Measurements from ENCODE around the gene HEATR5A.

The HEATR5A gene

DNA sequence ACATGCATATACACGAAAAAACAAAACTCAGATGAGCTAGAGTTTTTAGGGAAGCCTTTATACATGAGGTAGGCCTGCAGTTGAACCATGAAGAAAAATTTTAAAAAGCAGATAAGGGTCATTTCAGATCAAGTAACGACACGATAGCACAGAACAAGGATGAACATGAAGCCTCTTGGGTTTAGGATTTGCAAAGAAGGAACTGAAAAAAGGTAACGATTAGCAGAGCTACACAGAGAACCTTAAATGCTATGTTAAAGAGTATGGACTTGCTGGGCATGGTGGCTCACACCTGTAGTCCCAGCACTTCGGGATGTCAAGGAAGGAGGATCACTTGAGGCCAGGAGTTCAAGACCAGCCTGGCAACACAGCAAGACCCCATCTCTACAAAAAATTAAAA is 116.7 kb downstream of the HEATR5A start:
- no peak overlapping the region for H3K23ac ChIP-seq (ENCODE audit: low read length)
- H4K5ac ChIP-seq (ENCODE audit: low read length), result no peak overlapping the region
- no peak overlapping the region for H3K4ac ChIP-seq (ENCODE audit: low read depth, low read length)
- no peaks in the 10 kb centered on the region for H3K36me3 ChIP-seq (ENCODE audit: control insufficient read depth, insufficient read depth, low read length)
- no peak overlapping the region for H3K4me2 ChIP-seq (ENCODE audit: low read length)
- no peaks in the 10 kb centered on the region for H3K4me1 ChIP-seq (ENCODE audit: control insufficient read depth, low read depth, low read length)
- H3K4me3 ChIP-seq (ENCODE audit: low read length), result no peak overlapping the region
- H3K27ac ChIP-seq (ENCODE audit: low read depth, low read length), result no peak overlapping the region
- H2BK120ac ChIP-seq (ENCODE audit: low read depth, low read length), result no peak overlapping the region
- no peaks in the 10 kb centered on the region for H3K27me3 ChIP-seq (ENCODE audit: insufficient read depth, low read length, poor library complexity)
- H2BK15ac ChIP-seq (replicated peaks; ENCODE audit: low read depth), result no peak overlapping the region
- no peak overlapping the region for H3K56ac ChIP-seq (ENCODE audit: low read length)
- no peak overlapping the region for H3K9ac ChIP-seq (ENCODE audit: low read length)
- H4K8ac ChIP-seq (ENCODE audit: low read depth, low read length), result no peak overlapping the region
- no peak overlapping the region for H2BK5ac ChIP-seq (ENCODE audit: low read length)
- H2AK5ac ChIP-seq (ENCODE audit: low read length), result no peak overlapping the region
- no peaks in the 10 kb centered on the region for H3K79me1 ChIP-seq (ENCODE audit: low read length)
- WGBS (ENCODE audit: extremely low coverage, insufficient coverage, low lambda C conversion rate), result no CpG with 5 or more reads among the region's 5 CpGs
- no peak for DNase-seq
- H3K18ac ChIP-seq (ENCODE audit: low read length), result no peak overlapping the region
- H3K79me2 ChIP-seq (ENCODE audit: control insufficient read depth, insufficient read depth, low read length), result no peaks in the 10 kb centered on the region

- no peak for DNase-seq
- Histone ChIP-seq H2AK5ac (ENCODE audit: low read length) (no peak overlapping the region), H4K8ac (ENCODE audit: low read depth, low read length) (no peak overlapping the region), H3K36me3 (ENCODE audit: control insufficient read depth, insufficient read depth, low read length) (no peaks in the 10 kb centered on the region), H4K5ac (ENCODE audit: low read length) (no peak overlapping the region), H3K27ac (ENCODE audit: low read depth, low read length) (no peak overlapping the region), H3K4me2 (ENCODE audit: low read length) (no peak overlapping the region), H3K18ac (ENCODE audit: low read length) (no peak overlapping the region), H3K9ac (ENCODE audit: low read length) (no peak overlapping the region), H2BK5ac (ENCODE audit: low read length) (no peak overlapping the region), H3K4me1 (ENCODE audit: control insufficient read depth, low read depth, low read length) (no peaks in the 10 kb centered on the region), H3K4me3 (ENCODE audit: low read length) (no peak overlapping the region), H3K79me2 (ENCODE audit: control insufficient read depth, insufficient read depth, low read length) (no peaks in the 10 kb centered on the region), H3K23ac (ENCODE audit: low read length) (no peak overlapping the region), H3K4ac (ENCODE audit: low read depth, low read length) (no peak overlapping the region), H3K27me3 (ENCODE audit: insufficient read depth, low read length, poor library complexity) (no peaks in the 10 kb centered on the region), H3K56ac (ENCODE audit: low read length) (no peak overlapping the region), H3K79me1 (ENCODE audit: low read length) (no peaks in the 10 kb centered on the region), H2BK15ac (replicated peaks; ENCODE audit: low read depth) (no peak overlapping the region), H2BK120ac (ENCODE audit: low read depth, low read length) (no peak overlapping the region)
- no CpG with 5 or more reads among the region's 3 CpGs for WGBS (ENCODE audit: extremely low coverage, insufficient coverage, low lambda C conversion rate)
Observed at GRCh38 chr14:31300883-31301282, 119.5 kb downstream of the HEATR5A start.

DNA sequence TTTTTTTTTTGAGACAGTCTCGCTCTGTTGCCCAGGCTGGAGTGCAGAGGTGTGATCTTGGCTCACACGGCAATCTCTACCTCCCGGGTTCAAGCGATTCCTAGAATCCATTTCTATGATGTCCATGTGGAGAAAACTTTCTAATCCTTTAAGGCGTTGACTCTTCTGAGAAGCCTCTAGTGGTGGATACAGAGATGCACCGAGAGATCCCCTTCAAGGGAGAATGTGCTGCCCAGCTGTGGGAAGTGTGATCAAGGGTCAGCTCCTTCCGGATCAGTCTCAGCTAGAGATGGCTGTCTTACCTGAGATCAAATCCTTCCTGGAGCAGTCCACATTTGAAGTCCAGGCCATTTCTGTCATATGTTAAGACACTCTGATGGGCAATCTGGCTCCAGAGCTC is 120.1 kb downstream of the HEATR5A start:
- H3K4me2 ChIP-seq (ENCODE audit: low read length), result no peak overlapping the region
- no peak overlapping the region for H4K5ac ChIP-seq (ENCODE audit: low read length)
- H3K4me3 ChIP-seq (ENCODE audit: low read length), result no peak overlapping the region
- H3K23ac ChIP-seq (ENCODE audit: low read length), result no peak overlapping the region
- no peaks in the 10 kb centered on the region for H3K79me2 ChIP-seq (ENCODE audit: control insufficient read depth, insufficient read depth, low read length)
- H3K27ac ChIP-seq (ENCODE audit: low read depth, low read length), result no peak overlapping the region
- no peak overlapping the region for H3K4ac ChIP-seq (ENCODE audit: low read depth, low read length)
- H3K4me1 ChIP-seq (ENCODE audit: control insufficient read depth, low read depth, low read length), result no peaks in the 10 kb centered on the region
- no peak overlapping the region for H2AK5ac ChIP-seq (ENCODE audit: low read length)
- no peak overlapping the region for H2BK5ac ChIP-seq (ENCODE audit: low read length)
- H3K18ac ChIP-seq (ENCODE audit: low read length), result no peak overlapping the region
- H3K36me3 ChIP-seq (ENCODE audit: control insufficient read depth, insufficient read depth, low read length), result no peaks in the 10 kb centered on the region
- no peak overlapping the region for H3K9ac ChIP-seq (ENCODE audit: low read length)
- no peak overlapping the region for H4K8ac ChIP-seq (ENCODE audit: low read depth, low read length)
- H3K56ac ChIP-seq (ENCODE audit: low read length), result no peak overlapping the region
- H3K79me1 ChIP-seq (ENCODE audit: low read length), result no peaks in the 10 kb centered on the region
- DNase-seq, result peak; percentile 53
- WGBS (ENCODE audit: extremely low coverage, insufficient coverage, low lambda C conversion rate), result no CpG with 5 or more reads among the region's 7 CpGs
- H2BK120ac ChIP-seq (ENCODE audit: low read depth, low read length), result no peak overlapping the region
- H3K27me3 ChIP-seq (ENCODE audit: insufficient read depth, low read length, poor library complexity), result no peaks in the 10 kb centered on the region
- no peak overlapping the region for H2BK15ac ChIP-seq (replicated peaks; ENCODE audit: low read depth)

GRCh38 chr14:31297701-31298344 is 122.5 kb downstream of the HEATR5A start:
- Histone ChIP-seq H2AK5ac (ENCODE audit: low read length) (no peak overlapping the region), H3K36me3 (ENCODE audit: control insufficient read depth, insufficient read depth, low read length) (no peaks in the 10 kb centered on the region), H4K8ac (ENCODE audit: low read depth, low read length) (no peak overlapping the region), H3K9ac (ENCODE audit: low read length) (no peak overlapping the region), H3K18ac (ENCODE audit: low read length) (no peak overlapping the region), H3K56ac (ENCODE audit: low read length) (no peak overlapping the region), H3K27me3 (ENCODE audit: insufficient read depth, low read length, poor library complexity) (no peaks in the 10 kb centered on the region), H3K4ac (ENCODE audit: low read depth, low read length) (no peak overlapping the region), H3K27ac (ENCODE audit: low read depth, low read length) (no peak overlapping the region), H3K23ac (ENCODE audit: low read length) (no peak overlapping the region), H3K79me2 (ENCODE audit: control insufficient read depth, insufficient read depth, low read length) (no peaks in the 10 kb centered on the region), H4K5ac (ENCODE audit: low read length) (no peak overlapping the region), H3K4me3 (ENCODE audit: low read length) (no peak overlapping the region), H3K4me2 (ENCODE audit: low read length) (no peak overlapping the region), H2BK5ac (ENCODE audit: low read length) (no peak overlapping the region), H2BK15ac (replicated peaks; ENCODE audit: low read depth) (no peak overlapping the region), H2BK120ac (ENCODE audit: low read depth, low read length) (no peak overlapping the region), H3K79me1 (ENCODE audit: low read length) (no peaks in the 10 kb centered on the region), H3K4me1 (ENCODE audit: control insufficient read depth, low read depth, low read length) (no peaks in the 10 kb centered on the region)
- DNase-seq, result no peak

DNA sequence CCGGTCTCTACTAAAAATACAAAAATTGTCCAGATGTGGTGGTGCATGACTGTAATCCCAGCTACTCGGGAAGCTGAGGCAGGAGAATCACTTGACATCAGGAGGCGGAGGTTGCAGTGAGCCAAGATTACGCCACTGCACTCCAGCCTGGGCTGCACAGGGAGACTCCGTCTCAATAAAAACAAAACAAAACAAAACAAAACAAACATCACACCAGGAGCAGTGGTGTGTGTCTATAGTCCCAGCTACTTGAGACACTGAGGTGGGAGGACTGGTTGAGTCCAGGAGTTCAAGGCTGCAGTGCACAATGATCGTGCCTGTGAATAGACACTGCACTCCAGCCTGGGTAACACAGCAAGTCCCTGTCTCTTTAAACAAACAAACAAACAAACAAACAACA is 123.2 kb downstream of the HEATR5A start:
- H3K9ac ChIP-seq (ENCODE audit: low read length), result no peak overlapping the region
- H3K79me1 ChIP-seq (ENCODE audit: low read length), result no peaks in the 10 kb centered on the region
- no peak overlapping the region for H2BK5ac ChIP-seq (ENCODE audit: low read length)
- H3K36me3 ChIP-seq (ENCODE audit: control insufficient read depth, insufficient read depth, low read length), result no peaks in the 10 kb centered on the region
- no peak overlapping the region for H3K4me3 ChIP-seq (ENCODE audit: low read length)
- no peak overlapping the region for H2BK120ac ChIP-seq (ENCODE audit: low read depth, low read length)
- H3K18ac ChIP-seq (ENCODE audit: low read length), result no peak overlapping the region
- H3K4me2 ChIP-seq (ENCODE audit: low read length), result no peak overlapping the region
- H3K79me2 ChIP-seq (ENCODE audit: control insufficient read depth, insufficient read depth, low read length), result no peaks in the 10 kb centered on the region
- H3K27ac ChIP-seq (ENCODE audit: low read depth, low read length), result no peak overlapping the region
- H2AK5ac ChIP-seq (ENCODE audit: low read length), result no peak overlapping the region
- DNase-seq, result no peak
- H3K23ac ChIP-seq (ENCODE audit: low read length), result no peak overlapping the region
- WGBS (ENCODE audit: extremely low coverage, insufficient coverage, low lambda C conversion rate), result no CpG with 5 or more reads among the region's 6 CpGs
- H3K56ac ChIP-seq (ENCODE audit: low read length), result no peak overlapping the region
- H4K8ac ChIP-seq (ENCODE audit: low read depth, low read length), result no peak overlapping the region
- H4K5ac ChIP-seq (ENCODE audit: low read length), result no peak overlapping the region
- H2BK15ac ChIP-seq (replicated peaks; ENCODE audit: low read depth), result no peak overlapping the region
- H3K4me1 ChIP-seq (ENCODE audit: control insufficient read depth, low read depth, low read length), result no peaks in the 10 kb centered on the region
- H3K4ac ChIP-seq (ENCODE audit: low read depth, low read length), result no peak overlapping the region
- no peaks in the 10 kb centered on the region for H3K27me3 ChIP-seq (ENCODE audit: insufficient read depth, low read length, poor library complexity)

- Histone ChIP-seq H2BK5ac (ENCODE audit: low read length) (no peak overlapping the region), H2BK15ac (replicated peaks; ENCODE audit: low read depth) (no peak overlapping the region), H3K4me3 (ENCODE audit: low read length) (no peak overlapping the region), H2BK120ac (ENCODE audit: low read depth, low read length) (no peak overlapping the region), H3K36me3 (ENCODE audit: control insufficient read depth, insufficient read depth, low read length) (no peaks in the 10 kb centered on the region), H3K79me1 (ENCODE audit: low read length) (no peaks in the 10 kb centered on the region), H3K4ac (ENCODE audit: low read depth, low read length) (no peak overlapping the region), H3K18ac (ENCODE audit: low read length) (no peak overlapping the region), H3K79me2 (ENCODE audit: control insufficient read depth, insufficient read depth, low read length) (no peaks in the 10 kb centered on the region), H3K23ac (ENCODE audit: low read length) (no peak overlapping the region), H3K4me1 (ENCODE audit: control insufficient read depth, low read depth, low read length) (no peaks in the 10 kb centered on the region), H3K9ac (ENCODE audit: low read length) (no peak overlapping the region), H2AK5ac (ENCODE audit: low read length) (no peak overlapping the region), H3K27me3 (ENCODE audit: insufficient read depth, low read length, poor library complexity) (no peaks in the 10 kb centered on the region), H4K8ac (ENCODE audit: low read depth, low read length) (no peak overlapping the region), H3K27ac (ENCODE audit: low read depth, low read length) (no peak overlapping the region), H3K56ac (ENCODE audit: low read length) (no peak overlapping the region), H3K4me2 (ENCODE audit: low read length) (no peak overlapping the region), H4K5ac (ENCODE audit: low read length) (no peak overlapping the region)
- no peak for DNase-seq
- WGBS (ENCODE audit: extremely low coverage, insufficient coverage, low lambda C conversion rate), result no CpG with 5 or more reads among the region's 7 CpGs
Observed at GRCh38 chr14:31294746-31295405, 125.5 kb downstream of the HEATR5A start.

All from mesendoderm (in vitro differentiated cells).